Activated naive CD8-positive, alpha-beta T cell treated with anti-CD3 and anti-CD28 coated beads, Interleukin-2, amount 50 U/mL, for 24 hours (primary cell): ENCODE results near the gene TET2.

Experiments
- ATAC-seq: fragments of 150-1000 bp; cut with Tn5 transposase; one replicate; pipeline ENCODE4 v1.10.0; 2021
- DNase-seq: peaks from one replicate; pipeline ENCODE4 v3.0.0; 2021
- H3K27ac Mint-ChIP-seq: one replicate; pipeline ENCODE4 v1.8.0; 2021; ENCODE audit warnings: mild to moderate bottlenecking, mixed read lengths
- H3K27me3 Mint-ChIP-seq: one replicate; pipeline ENCODE4 v1.8.0; 2021; ENCODE audit warnings: mixed read lengths
- H3K36me3 Mint-ChIP-seq: one replicate; pipeline ENCODE4 v1.8.0; 2021; ENCODE audit warnings: low read depth, mixed read lengths
- H3K4me1 Mint-ChIP-seq: one replicate; pipeline ENCODE4 v1.8.0; 2021; ENCODE audit warnings: mixed read lengths
- H3K4me3 Mint-ChIP-seq: one replicate; pipeline ENCODE4 v1.8.0; 2021; ENCODE audit warnings: mild to moderate bottlenecking, moderate library complexity, mixed read lengths
- H3K9me3 Mint-ChIP-seq: one replicate; pipeline ENCODE4 v1.8.0; 2021; ENCODE audit warnings: mixed read lengths

Gene TET2

GRCh38 chr4:105150503-105150902 lies 3.8 kb downstream of the TET2 start:
- Mint-ChIP-seq H3K4me1 (peaks cover 57% of the 10 kb centered on the region), H3K27me3 (no peaks in the 10 kb centered on the region), H3K4me3 (no peak overlapping the region), H3K27ac (no peak overlapping the region), H3K9me3 (no peaks in the 10 kb centered on the region), H3K36me3 (peaks cover 4% of the 10 kb centered on the region)
- no peak for ATAC-seq
- DNase-seq, result no peak

GRCh38 chr4:105153749-105154148 lies 7.1 kb downstream of the TET2 start:
- H3K4me1 Mint-ChIP-seq, result peaks cover 55% of the 10 kb centered on the region
- peaks cover 11% of the 10 kb centered on the region for H3K36me3 Mint-ChIP-seq
- no peaks in the 10 kb centered on the region for H3K27me3 Mint-ChIP-seq
- no peak for DNase-seq
- ATAC-seq, result no peak
- H3K4me3 Mint-ChIP-seq, result no peak overlapping the region
- no peak overlapping the region for H3K27ac Mint-ChIP-seq
- H3K9me3 Mint-ChIP-seq, result no peaks in the 10 kb centered on the region

GRCh38 chr4:105154576-105154975 lies 7.9 kb downstream of the TET2 start:
- Mint-ChIP-seq H3K9me3 (no peaks in the 10 kb centered on the region), H3K36me3 (peaks cover 13% of the 10 kb centered on the region), H3K4me3 (no peak overlapping the region), H3K4me1 (peaks cover 46% of the 10 kb centered on the region), H3K27me3 (no peaks in the 10 kb centered on the region), H3K27ac (no peak overlapping the region)
- ATAC-seq, result no peak
- DNase-seq, result no peak

GRCh38 chr4:105155426-105155825 lies 8.8 kb downstream of the TET2 start:
- Mint-ChIP-seq H3K4me1 (peaks cover 41% of the 10 kb centered on the region), H3K36me3 (peaks cover 16% of the 10 kb centered on the region), H3K4me3 (no peak overlapping the region), H3K27ac (no peak overlapping the region), H3K9me3 (no peaks in the 10 kb centered on the region), H3K27me3 (no peaks in the 10 kb centered on the region)
- no peak for ATAC-seq
- no peak for DNase-seq

GRCh38 chr4:105158837-105159236 lies 12.2 kb downstream of the TET2 start:
- Mint-ChIP-seq H3K9me3 (no peaks in the 10 kb centered on the region), H3K4me1 (peaks cover 37% of the 10 kb centered on the region), H3K4me3 (no peak overlapping the region), H3K36me3 (peaks cover 17% of the 10 kb centered on the region), H3K27ac (no peak overlapping the region), H3K27me3 (no peaks in the 10 kb centered on the region)
- ATAC-seq, result no peak
- DNase-seq, result no peak

- Mint-ChIP-seq H3K27me3 (no peaks in the 10 kb centered on the region), H3K4me3 (no peak overlapping the region), H3K4me1 (peaks cover 12% of the 10 kb centered on the region), H3K36me3 (peaks cover 16% of the 10 kb centered on the region), H3K27ac (no peak overlapping the region), H3K9me3 (no peaks in the 10 kb centered on the region)
- no peak for DNase-seq
- no peak for ATAC-seq
Measured at GRCh38 chr4:105162123-105162796, 15.6 kb downstream of the TET2 start.

- ATAC-seq (no peak), DNase-seq (no peak)
- Mint-ChIP-seq H3K27me3 (no peaks in the 10 kb centered on the region), H3K9me3 (peaks cover 4% of the 10 kb centered on the region), H3K4me3 (no peak overlapping the region), H3K36me3 (peaks cover 27% of the 10 kb centered on the region), H3K27ac (no peak overlapping the region), H3K4me1 (peaks cover 19% of the 10 kb centered on the region)
Measured at GRCh38 chr4:105164548-105164947, 17.9 kb downstream of the TET2 start.

- no peak for DNase-seq
- Mint-ChIP-seq H3K4me3 (no peak overlapping the region), H3K36me3 (peaks cover 36% of the 10 kb centered on the region), H3K4me1 (peaks cover 17% of the 10 kb centered on the region), H3K9me3 (peaks cover 4% of the 10 kb centered on the region), H3K27ac (no peak overlapping the region), H3K27me3 (no peaks in the 10 kb centered on the region)
- no peak for ATAC-seq
Measured at GRCh38 chr4:105166066-105166465, 19.4 kb downstream of the TET2 start.

GRCh38 chr4:105170711-105171110 lies 24.0 kb downstream of the TET2 start:
- no peak for ATAC-seq
- H3K36me3 Mint-ChIP-seq, result peaks cover 62% of the 10 kb centered on the region
- no peak overlapping the region for H3K4me3 Mint-ChIP-seq
- DNase-seq, result no peak
- peaks cover 9% of the 10 kb centered on the region for H3K4me1 Mint-ChIP-seq
- no peak overlapping the region for H3K27ac Mint-ChIP-seq
- peaks cover 12% of the 10 kb centered on the region for H3K9me3 Mint-ChIP-seq
- H3K27me3 Mint-ChIP-seq, result no peaks in the 10 kb centered on the region

GRCh38 chr4:105171912-105172311 lies 25.2 kb downstream of the TET2 start:
- H3K27ac Mint-ChIP-seq, result no peak overlapping the region
- no peak for DNase-seq

GRCh38 chr4:105174098-105174497 lies 27.4 kb downstream of the TET2 start:
- H3K4me1 Mint-ChIP-seq, result peaks cover 11% of the 10 kb centered on the region
- no peak for ATAC-seq
- H3K36me3 Mint-ChIP-seq, result peaks cover 64% of the 10 kb centered on the region
- peaks cover 25% of the 10 kb centered on the region for H3K9me3 Mint-ChIP-seq
- H3K27ac Mint-ChIP-seq, result no peak overlapping the region
- H3K27me3 Mint-ChIP-seq, result no peaks in the 10 kb centered on the region
- no peak for DNase-seq
- no peak overlapping the region for H3K4me3 Mint-ChIP-seq

More at GRCh38 chr4:105171912-105172311, 25.2 kb downstream of the TET2 start:
- ATAC-seq, result no peak
- H3K4me1 Mint-ChIP-seq, result peaks cover 9% of the 10 kb centered on the region
- H3K9me3 Mint-ChIP-seq, result peaks cover 21% of the 10 kb centered on the region
- H3K4me3 Mint-ChIP-seq, result no peak overlapping the region
- no peaks in the 10 kb centered on the region for H3K27me3 Mint-ChIP-seq
- peaks cover 70% of the 10 kb centered on the region for H3K36me3 Mint-ChIP-seq

GRCh38 chr4:105179539-105180401 lies 33.1 kb downstream of the TET2 start:
- H3K4me3 Mint-ChIP-seq, result no peak overlapping the region
- no peak overlapping the region for H3K27ac Mint-ChIP-seq
- H3K9me3 Mint-ChIP-seq, result peaks cover 22% of the 10 kb centered on the region
- DNase-seq (no peak), ATAC-seq (no peak)
- peaks cover 27% of the 10 kb centered on the region for H3K4me1 Mint-ChIP-seq
- H3K36me3 Mint-ChIP-seq, result peaks cover 27% of the 10 kb centered on the region
- no peaks in the 10 kb centered on the region for H3K27me3 Mint-ChIP-seq

GRCh38 chr4:105181259-105181658 lies 34.6 kb downstream of the TET2 start:
- no peak overlapping the region for H3K4me3 Mint-ChIP-seq
- H3K4me1 Mint-ChIP-seq, result peaks cover 33% of the 10 kb centered on the region

GRCh38 chr4:105182211-105182610 lies 35.5 kb downstream of the TET2 start:
- Mint-ChIP-seq H3K27ac (no peak overlapping the region), H3K4me3 (no peak overlapping the region), H3K9me3 (peaks cover 3% of the 10 kb centered on the region), H3K4me1 (peaks cover 41% of the 10 kb centered on the region), H3K36me3 (peaks cover 8% of the 10 kb centered on the region), H3K27me3 (no peaks in the 10 kb centered on the region)
- DNase-seq (no peak), ATAC-seq (no peak)

More at GRCh38 chr4:105181259-105181658, 34.6 kb downstream of the TET2 start:
- no peak for ATAC-seq
- peaks cover 15% of the 10 kb centered on the region for H3K36me3 Mint-ChIP-seq
- no peak for DNase-seq
- no peak overlapping the region for H3K27ac Mint-ChIP-seq
- H3K9me3 Mint-ChIP-seq, result peaks cover 9% of the 10 kb centered on the region
- H3K27me3 Mint-ChIP-seq, result no peaks in the 10 kb centered on the region

- H3K4me1 Mint-ChIP-seq, result peaks cover 53% of the 10 kb centered on the region
- ATAC-seq, result no peak
- H3K27me3 Mint-ChIP-seq, result no peaks in the 10 kb centered on the region
- no peak overlapping the region for H3K4me3 Mint-ChIP-seq
- peaks cover 7% of the 10 kb centered on the region for H3K36me3 Mint-ChIP-seq
- no peaks in the 10 kb centered on the region for H3K9me3 Mint-ChIP-seq
- DNase-seq, result no peak
- no peak overlapping the region for H3K27ac Mint-ChIP-seq
Measured at GRCh38 chr4:105184316-105184980, 37.8 kb downstream of the TET2 start.
